Dorsolateral prefrontal cortex (tissue), 118 donors: Measurements from ENCODE around the gene LEUTX. TPM values are rescaled to one million over a fixed set of nuclear protein-coding genes. Genes with fewer than 3 reads are reported as not detected.

Experiments used
- microRNA-seq, 43 experiments: library from miRNA; unstranded; fragments of <30 nt; microRNA quantifications; one replicate each; pipeline ENCODE4 v1.2.0, GENCODE V29; 2022
- total RNA-seq, 120 experiments: library from RNA; stranded (reverse); gene quantifications; one replicate each; pipeline versions ENCODE4 v1.2.3 to v1.2.4, GENCODE V29; 2022

The LEUTX gene
- total RNA-seq, 120 experiments from 2014 or later: not detected

Small RNAs within 50 kb of the gene (microRNA-seq; reads per million reads assigned to microRNA genes)
- gene MIR6719: 0 to 1.4 (median 0) reads per million in 43 experiments

Other genes with a start within 250 kb of the LEUTX start
- gene EID2B, start 246.0 kb upstream of the LEUTX start, total RNA-seq: 10 to 100 TPM in 94 of 120 experiments, 1 to 10 TPM in 26; 6.6 to 20.4 (median 12.6) TPM
- gene EID2, start 238.7 kb upstream of the LEUTX start, total RNA-seq: 10 to 100 TPM; 12.7 to 42.3 (median 28.5) TPM
- 1 to 10 TPM in 1 of 120 experiments, not detected in 119; 1.0 TPM for gene LGALS13, start 176.3 kb upstream of the LEUTX start, total RNA-seq
- 1 to 10 TPM in 1 of 120 experiments, not detected in 119; 1.1 TPM for gene LGALS16, start 122.9 kb upstream of the LEUTX start, total RNA-seq
- not detected for gene LGALS14, start 74.4 kb upstream of the LEUTX start, total RNA-seq
- gene CLC, start 40.8 kb upstream of the LEUTX start, total RNA-seq: 1 to 10 TPM in 1 of 120 experiments, under 1 TPM in 2, not detected in 117; 0.78 to 1.3 (median 0.88) TPM
- 10 to 100 TPM; 19.2 to 46.1 (median 32.8) TPM for gene DYRK1B, start 55.3 kb downstream of the LEUTX start, total RNA-seq
- 100 to 1,000 TPM in 1 of 120 experiments, 10 to 100 TPM in 119; 43.4 to 102 (median 66.4) TPM for gene FBL, start 67.5 kb downstream of the LEUTX start, total RNA-seq
- gene FCGBP, start 155.8 kb downstream of the LEUTX start, total RNA-seq: 100 to 1,000 TPM in 8 of 120 experiments, 10 to 100 TPM in 93, 1 to 10 TPM in 19; 2.1 to 353 (median 22.5) TPM
- 100 to 1,000 TPM in 12 of 120 experiments, 10 to 100 TPM in 108; 48.2 to 109 (median 89.0) TPM for gene PSMC4, start 192.3 kb downstream of the LEUTX start, total RNA-seq
- gene ZNF546, start 218.2 kb downstream of the LEUTX start, total RNA-seq: 10 to 100 TPM in 103 of 120 experiments, 1 to 10 TPM in 17; 5.7 to 28.7 (median 12.8) TPM